Measurements from ENCODE around the gene ASB1.
A peak's percentile ranks its signal among the peaks of the same experiment; 100 is the strongest.
"Not testable (repeated sequence)": the region's sequence is repeated elsewhere in the genome, so short reads cannot be mapped to it uniquely, and the experiment has no call there.

ASB1 gene

GRCh38 chr2:238423561-238424312 is 3.0 kb upstream of the ASB1 start:
- no peak for DNase-seq (ENCODE audit: low read depth in 2 of 2)

- no peak for DNase-seq (ENCODE audit: low read depth in 2 of 2)
Measured at GRCh38 chr2:238424313-238424700, 2.4 kb upstream of the ASB1 start.

GRCh38 chr2:238425505-238425978 is 1.2 kb upstream of the ASB1 start:
- DNase-seq (ENCODE audit: low read depth in 2 of 2): no peak

- DNase-seq (ENCODE audit: low read depth in 2 of 2): no peak
Measured at GRCh38 chr2:238425979-238426567, 654 bp upstream of the ASB1 start.

- peak in 1 of 2 donors; percentile 14 for DNase-seq (ENCODE audit: low read depth in 2 of 2)
Measured at GRCh38 chr2:238427435-238428162, 872 bp downstream of the ASB1 start.

- DNase-seq (ENCODE audit: low read depth in 2 of 2): no peak
Measured at GRCh38 chr2:238428866-238429265, 2.1 kb downstream of the ASB1 start.

GRCh38 chr2:238430781-238431180 is 4.1 kb downstream of the ASB1 start:
- no peak for DNase-seq (ENCODE audit: low read depth in 2 of 2)

- DNase-seq (ENCODE audit: low read depth in 2 of 2): no peak
Measured at GRCh38 chr2:238431456-238431855, 4.7 kb downstream of the ASB1 start.

GRCh38 chr2:238433300-238433915 is 6.7 kb downstream of the ASB1 start:
- no peak for DNase-seq (ENCODE audit: low read depth in 2 of 2)

GRCh38 chr2:238433941-238434845 is 7.5 kb downstream of the ASB1 start:
- no peak for DNase-seq (ENCODE audit: low read depth in 2 of 2)

- no peak for DNase-seq (ENCODE audit: low read depth in 2 of 2)
Measured at GRCh38 chr2:238434846-238435751, 8.4 kb downstream of the ASB1 start.

- DNase-seq (ENCODE audit: low read depth in 2 of 2): no peak
Measured at GRCh38 chr2:238435752-238436096, 9.0 kb downstream of the ASB1 start.

GRCh38 chr2:238438856-238439849 is 12.4 kb downstream of the ASB1 start:
- peak; percentile 37 for DNase-seq (ENCODE audit: low read depth in 2 of 2)

GRCh38 chr2:238439917-238440316 is 13.2 kb downstream of the ASB1 start:
- DNase-seq (ENCODE audit: low read depth in 2 of 2): no peak

- DNase-seq (ENCODE audit: low read depth in 2 of 2): no peak
Measured at GRCh38 chr2:238440331-238440730, 13.6 kb downstream of the ASB1 start.

GRCh38 chr2:238440767-238441166 is 14.0 kb downstream of the ASB1 start:
- no peak for DNase-seq (ENCODE audit: low read depth in 2 of 2)

GRCh38 chr2:238441262-238442114 is 14.8 kb downstream of the ASB1 start:
- no peak for DNase-seq (ENCODE audit: low read depth in 2 of 2)

GRCh38 chr2:238442257-238442656 is 15.5 kb downstream of the ASB1 start:
- not testable (repeated sequence) for DNase-seq (ENCODE audit: low read depth in 2 of 2)
